K562 (cell line): Measurements from ENCODE around the gene ARHGAP22. TPM values are rescaled to one million over a fixed set of nuclear protein-coding genes. Genes with fewer than 3 reads are reported as not detected.

Source experiments
- ATAC-seq: fragments of 200-7000 bp; cut with Tn5 transposase; 3 replicates; pipeline ENCODE4 v1.9.1; 2020; ENCODE audit warnings: moderate library complexity
- BruUV-seq: library from RNA; stranded (reverse); fragments of 400-500 nt; replicated peaks from 2 replicates; lab custom pipeline; 2021; lab: Mats Ljungman, UMichigan
- CTCF ChIA-PET: fragments of 300-600 bp; formaldehyde crosslinking; extraction: SDS; loops from one replicate; lab custom pipeline; 2021; ENCODE audit warnings: low intra/inter-chr PET ratio; lab: Yijun Ruan, JAX
- POLR2A ChIA-PET: fragments of 300-600, 350-650 bp; sonication (Branson Sonifier 250); formaldehyde crosslinking; extraction: SDS; loops from one replicate; lab custom pipeline; 2021; ENCODE audit warnings: antibody characterized with exemption, inconsistent platforms; lab: Yijun Ruan, JAX
- DNase-seq, 4 experiments: peaks; one replicate each; pipeline versions ENCODE4 v3.0.0 to v3.0.0-alpha.2; 2011 to 2018; ENCODE audit warnings: low spot score in 3 of 4, mixed read lengths in 3 of 4; ENCODE audit errors: extremely low read depth in 1 of 4
- FAIRE-seq: peaks from 2 replicates; lab custom pipeline; 2011; peaks lifted over from hg19 to GRCh38; lab: Jason Lieb, UNC
- H2AFZ ChIP-seq: 2 replicates; pipeline ENCODE4 v1.6.0; 2011; ENCODE audit warnings: low read depth, low read length, control low read depth, inconsistent platforms
- H3K27ac ChIP-seq: fragments of 200-600 bp; 3 replicates; pipeline ENCODE4 v1.8.0; 2011; ENCODE audit warnings: low read depth, mild to moderate bottlenecking, control low read depth, inconsistent platforms, low read length, moderate library complexity, mixed read lengths; ENCODE audit errors: extremely low read depth
- H3K27me3 ChIP-seq, 2 experiments: fragments of 300-600 bp in 1 of 2; 2 replicates in 1 of 2; 3 replicates in 1 of 2; pipeline versions ENCODE4 v1.6.0 to v1.8.0; 2011; ENCODE audit warnings: inconsistent platforms in 2 of 2, low read length in 2 of 2, mild to moderate bottlenecking in 1 of 2, mixed read lengths in 1 of 2, moderate library complexity in 1 of 2; ENCODE audit not compliant: control insufficient read depth in 2 of 2, insufficient read depth in 2 of 2
- H3K36me3 ChIP-seq: fragments of 300-600 bp; 3 replicates; pipeline ENCODE4 v1.8.0; 2011; ENCODE audit warnings: mild to moderate bottlenecking, low read length, inconsistent platforms; ENCODE audit not compliant: control insufficient read depth, insufficient read depth
- H3K4me1 ChIP-seq, 2 experiments: fragments of 200-600 bp in 1 of 2; replicated peaks in 1 of 2; 2 replicates in 1 of 2; 3 replicates in 1 of 2; pipeline versions ENCODE4 v1.5.1 to v1.8.0; 2011; ENCODE audit warnings: inconsistent platforms in 2 of 2, low read length in 2 of 2, mild to moderate bottlenecking in 1 of 2, mixed read lengths in 1 of 2, moderate library complexity in 1 of 2; ENCODE audit not compliant: control insufficient read depth in 2 of 2, insufficient read depth in 2 of 2
- H3K4me2 ChIP-seq: 2 replicates; pipeline ENCODE4 v1.6.1; 2011; ENCODE audit warnings: low read length, control low read depth, inconsistent platforms, mixed read lengths; ENCODE audit not compliant: insufficient read depth
- H3K4me3 ChIP-seq: fragments of 200-600 bp; sonication (generic), shearing (Covaris generic); 2 replicates; pipeline ENCODE4 v1.5.1; 2016; ENCODE audit warnings: control low read depth, inconsistent platforms
- H3K79me2 ChIP-seq: fragments of 200-600 bp; 3 replicates; pipeline ENCODE4 v1.8.0; 2011; ENCODE audit warnings: low read length, inconsistent platforms; ENCODE audit not compliant: control insufficient read depth, insufficient read depth
- H3K9ac ChIP-seq, 2 experiments: 2 replicates each; pipeline versions ENCODE4 v1.6.0 to v1.6.1; 2011; ENCODE audit warnings: low read depth in 2 of 2, low read length in 2 of 2, control low read depth in 1 of 2, inconsistent platforms in 1 of 2, mild to moderate bottlenecking in 1 of 2, mixed read lengths in 1 of 2; ENCODE audit not compliant: insufficient read depth in 1 of 2
- H3K9me1 ChIP-seq: one replicate; pipeline ENCODE4 v1.6.0; 2011; ENCODE audit warnings: inconsistent platforms, mild to moderate bottlenecking, low read length, moderate library complexity; ENCODE audit not compliant: control insufficient read depth, insufficient read depth
- H3K9me3 ChIP-seq: replicated peaks from 2 replicates; pipeline ENCODE4 v1.5.1; 2011; ENCODE audit warnings: low read depth, low read length, inconsistent platforms; ENCODE audit not compliant: control insufficient read depth, insufficient read depth
- H4K20me1 ChIP-seq: replicated peaks from 2 replicates; pipeline ENCODE4 v1.6.1; 2011; ENCODE audit warnings: low read length, inconsistent platforms, mixed read lengths; ENCODE audit not compliant: control insufficient read depth, insufficient read depth
- E2F1 ChIP-seq: sonication (generic); formaldehyde crosslinking; IDR thresholded peaks from 2 replicates; pipeline ENCODE4 v1.8.1; 2023; ENCODE audit warnings: mild to moderate bottlenecking, missing genetic modification reagents, moderate library complexity
- ZNF639 ChIP-seq, 2 experiments: fragments of 200-800 bp in 1 of 2; sonication (Bioruptor generic) in 1 of 2; sonication (generic) in 1 of 2; formaldehyde crosslinking in 1 of 2; IDR thresholded peaks in 1 of 2; conservative IDR thresholded peaks in 1 of 2; 2 replicates each; pipeline versions ENCODE4 v1.5.0 to v1.6.1; 2016 to 2020; ENCODE audit warnings: missing compliant biosample characterization in 1 of 2, missing genetic modification characterization in 1 of 2, missing genetic modification reagents in 1 of 2
- WGBS: fragments of 100-300 bp; shearing (Covaris generic); methylation state at CpG from one replicate; pipeline ENCODE4 v1.1.6; 2016; ENCODE audit warnings: low coverage, mixed read lengths; ENCODE audit not compliant: insufficient coverage; ENCODE audit errors: missing lambda C conversion rate; 5-methylcytosine and 5-hydroxymethylcytosine counted together
- in situ Hi-C: fragments of 300-500 bp; cut with MboI; formaldehyde crosslinking; loops from 4 replicates; pipeline ENCODE4 v1.15.0; 2018; ENCODE audit warnings: inconsistent platforms, mixed read lengths
- intact Hi-C: fragments of 100-400 bp; cut with micrococcal nuclease; formaldehyde crosslinking; loops from 2 replicates; pipeline ENCODE4 v1.14.2; 2022
- polyA plus RNA-seq, 8 experiments: library from polyadenylated mRNA; depleted of rRNA in 4 of 8; stranded (reverse) in 5 of 8; unstranded in 3 of 8; fragments of >200 nt; fragmentation: Nextera tagmentation in 2 of 8; fragmentation: Illumina TruSeq in 1 of 8; extraction: Ambion mirVana in 2 of 8; extraction: Trizol in 1 of 8; gene quantifications; 2 replicates each; pipeline versions ENCODE4 v1.2.1 to v1.2.3, GENCODE V29; 2011 to 2014; ENCODE audit warnings: inconsistent platforms in 1 of 8, missing spikeins in 1 of 8
- total RNA-seq, 7 experiments: library from RNA; depleted of rRNA in 6 of 7; stranded (reverse); fragments of >200 nt in 6 of 7; fragmentation: Illumina TruSeq in 2 of 7; extraction: Trizol in 2 of 7; gene quantifications; 2 replicates each; pipeline versions ENCODE4 v1.2.1 to v1.2.3, GENCODE V29; 2011 to 2021; ENCODE audit warnings: low replicate concordance in 1 of 7

ARHGAP22 gene
- total and polyA plus RNA-seq, 9 of the 15 experiments (the other 6 are each of a cell fraction or from before 2014, with no cell fraction given) = 1.3 to 28.1 (median 12.7) TPM

GRCh38 chr10:48547061-48547895, 57.6 kb downstream of the ARHGAP22 start:
- Histone ChIP-seq H3K79me2 (no peaks in the 10 kb centered on the region), H3K4me2 (no peak overlapping the region), H4K20me1 (no peaks in the 10 kb centered on the region), H2AFZ (no peak overlapping the region), H3K4me1 (no peaks in the 10 kb centered on the region), H3K27me3 (peaks cover 33 to 62% of the 10 kb centered on the region in 2 experiments), H3K27ac (no peak overlapping the region), H3K36me3 (no peaks in the 10 kb centered on the region), H3K9me1 (no peaks in the 10 kb centered on the region), H3K9ac (no peak overlapping the region), H3K4me3 (no peak overlapping the region), H3K9me3 (0 out of 2 replicates have a peak, but pooled peaks cover 4% of the 10 kb centered on the region)
- FAIRE-seq (no peak), ATAC-seq (no peak), DNase-seq (no peak)
- in situ Hi-C loops = no loop called here
- WGBS = under 1% methylated on average over 10 of the region's 10 CpGs
- TF ChIP-seq ZNF639 (CRISPR knock-in tag; conservative IDR thresholded peaks at IDR 0.05 in 1 of 2, IDR thresholded peaks at IDR 0.05 in 1 of 2) (0 out of 4 replicates have a peak, but pooled peaks of 1 of the 2 experiments have one; percentile 16), E2F1 (CRISPR knock-in tag) (no peak)
- ChIA-PET POLR2A (interaction anchor here (0.9 kb wide), 1 partner anchor 19 kb away, joined by 3 read pairs; no protein-coding TSS in a partner anchor), CTCF (no interaction called here)
- BruUV-seq = no TSS peak
- intact Hi-C loops = no loop called here
